GM19043 (cell line): ENCODE results near the gene RAD51B.

Source experiments
- ATAC-seq: cut with Tn5 transposase; IDR thresholded peaks from one replicate; pipeline ENCODE4 v1.9.1; 2021; ENCODE audit warnings: low read depth; ENCODE audit not compliant: unreplicated experiment

The RAD51B gene

DNA sequence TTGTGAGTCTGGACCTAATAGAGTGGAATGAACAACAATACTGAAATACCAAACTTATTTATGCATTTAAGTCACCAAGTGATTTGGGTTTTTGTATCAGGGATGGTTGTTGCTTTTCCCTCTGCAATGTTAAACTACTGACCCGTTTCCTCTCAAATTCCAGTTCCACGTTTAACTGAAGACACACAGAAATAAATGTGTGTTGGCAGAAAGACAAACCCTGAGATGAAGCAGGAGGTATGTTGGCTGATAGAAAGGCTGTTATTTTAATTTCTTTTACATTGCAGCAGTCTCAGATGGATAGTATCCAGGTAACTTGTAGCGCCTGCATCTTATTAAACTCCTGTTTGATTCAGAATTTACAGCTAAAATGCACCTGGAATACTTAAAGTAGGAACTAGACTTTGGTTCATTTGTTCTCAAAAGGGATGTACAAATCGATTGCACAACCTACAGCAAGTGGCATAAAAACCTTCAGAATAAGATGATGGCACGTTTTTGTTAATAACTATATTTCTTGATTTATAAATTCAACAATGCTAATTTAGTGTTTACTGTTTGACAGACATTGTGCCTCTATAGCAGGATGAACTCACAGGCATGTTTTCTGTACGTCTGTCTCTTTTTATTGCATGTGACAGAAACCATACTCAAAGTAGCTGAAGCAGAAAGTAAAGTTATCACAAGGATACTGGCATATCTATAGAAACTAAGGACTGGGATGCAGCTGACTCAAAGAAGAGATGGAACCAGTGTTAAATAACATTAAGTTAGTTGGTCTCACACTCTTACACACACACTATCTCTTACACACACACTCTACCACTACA is 567.6 kb downstream of the RAD51B start:
- no peak for ATAC-seq

DNA sequence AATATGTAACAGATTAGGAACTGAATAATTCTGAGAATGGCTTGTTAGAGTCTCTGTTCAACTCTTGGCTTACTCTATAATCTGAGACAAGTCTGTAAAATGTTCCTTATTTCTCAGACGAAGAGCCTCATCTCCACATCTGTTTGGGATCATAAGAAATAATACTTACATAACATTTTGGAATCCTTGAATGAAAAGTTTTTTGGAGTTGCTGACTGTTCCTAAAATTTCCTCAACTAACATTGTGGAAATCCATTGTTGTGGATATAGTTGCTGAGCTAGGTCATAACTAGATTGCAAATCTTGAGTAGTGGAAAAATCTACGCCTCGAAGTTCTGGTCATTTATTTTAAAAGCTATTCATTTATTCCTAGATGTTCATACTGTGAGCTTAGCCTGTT is 570.4 kb downstream of the RAD51B start:
- no peak for ATAC-seq

DNA sequence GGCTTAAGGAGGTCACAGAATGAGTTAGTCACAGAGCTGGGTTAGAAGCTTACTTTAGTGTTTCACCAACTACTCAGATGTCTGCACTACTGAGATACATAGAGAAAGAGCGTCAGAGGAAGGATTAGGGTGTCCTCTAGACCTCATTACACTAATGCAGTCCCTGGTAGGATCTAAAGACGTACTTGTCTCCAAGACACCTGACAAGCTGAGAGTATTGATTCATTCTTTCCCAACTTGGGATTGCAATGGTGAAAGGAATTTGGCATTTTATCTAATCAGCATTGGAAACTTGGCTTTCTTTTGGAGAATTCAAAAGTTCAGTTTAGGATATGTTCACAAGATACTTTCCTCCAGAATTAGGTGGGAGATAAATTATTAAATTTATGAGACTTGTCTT is 571.2 kb downstream of the RAD51B start:
- no peak for ATAC-seq

DNA sequence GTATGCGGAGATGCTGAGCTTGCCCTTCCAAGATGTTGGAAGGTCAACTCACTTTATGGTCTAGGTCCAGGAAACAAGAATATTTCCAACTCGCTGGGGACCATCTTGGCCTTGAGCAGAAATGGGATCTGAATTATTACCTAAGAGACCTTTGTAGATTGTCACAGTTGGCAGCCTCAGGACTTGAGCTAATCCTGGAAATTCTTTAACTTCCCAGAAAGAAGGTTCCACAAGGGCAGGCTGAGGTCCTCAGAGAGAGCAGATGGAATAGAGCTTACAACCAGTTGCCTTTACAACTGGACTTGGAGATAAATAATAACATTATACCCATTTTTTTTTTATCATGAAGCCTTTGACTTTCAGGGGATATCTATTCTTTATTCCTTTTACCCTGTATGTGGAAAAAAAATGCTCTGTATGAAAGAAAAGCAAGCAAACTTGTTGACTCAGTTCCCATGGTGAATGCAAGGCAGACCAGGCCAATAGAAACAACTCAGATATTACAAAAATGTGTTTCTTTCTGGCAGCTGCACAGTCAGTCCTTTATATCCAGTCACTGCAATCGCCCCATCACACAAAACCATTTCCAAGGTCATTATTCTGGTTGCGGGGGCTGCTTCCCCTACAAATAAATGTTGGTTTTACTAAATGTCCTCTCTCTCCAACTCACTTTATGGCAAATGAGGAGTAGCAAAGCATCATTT is 571.9 kb downstream of the RAD51B start:
- ATAC-seq: no peak

DNA sequence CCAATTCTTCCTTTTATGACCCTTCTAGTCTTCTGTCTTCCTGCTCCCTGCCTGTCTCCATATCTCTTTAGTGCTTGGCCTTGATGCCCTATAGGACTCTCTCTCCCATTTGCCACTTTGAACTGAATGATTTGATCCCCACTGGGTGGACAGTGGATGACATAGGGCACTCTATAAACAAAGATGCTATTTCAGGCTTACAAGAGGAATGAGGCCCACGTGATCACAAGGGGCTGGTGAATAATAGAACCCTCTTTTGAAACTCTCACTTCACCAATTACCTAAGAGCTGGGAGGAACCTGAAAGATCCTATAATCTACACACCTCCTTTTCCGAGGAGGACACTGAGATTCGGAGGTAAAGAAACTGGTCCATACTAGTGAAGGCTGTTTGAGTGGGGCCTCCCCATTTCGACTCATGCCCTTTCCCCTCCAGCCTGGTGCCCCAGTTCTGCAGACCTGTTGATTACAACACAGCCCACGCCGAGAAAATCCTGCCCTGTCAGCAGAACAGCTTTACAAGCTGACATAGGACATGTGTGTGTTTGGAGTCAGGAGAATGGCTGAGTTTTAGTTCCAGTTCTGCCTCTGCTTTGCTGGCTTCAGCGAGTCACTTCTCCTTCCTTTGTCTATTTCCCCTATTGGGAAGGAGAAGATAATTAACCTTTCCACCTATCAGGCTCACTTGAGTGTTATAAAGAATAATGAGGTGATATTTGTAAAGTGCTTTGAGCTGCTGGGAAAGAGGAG is 573.0 kb downstream of the RAD51B start:
- ATAC-seq: no peak

DNA sequence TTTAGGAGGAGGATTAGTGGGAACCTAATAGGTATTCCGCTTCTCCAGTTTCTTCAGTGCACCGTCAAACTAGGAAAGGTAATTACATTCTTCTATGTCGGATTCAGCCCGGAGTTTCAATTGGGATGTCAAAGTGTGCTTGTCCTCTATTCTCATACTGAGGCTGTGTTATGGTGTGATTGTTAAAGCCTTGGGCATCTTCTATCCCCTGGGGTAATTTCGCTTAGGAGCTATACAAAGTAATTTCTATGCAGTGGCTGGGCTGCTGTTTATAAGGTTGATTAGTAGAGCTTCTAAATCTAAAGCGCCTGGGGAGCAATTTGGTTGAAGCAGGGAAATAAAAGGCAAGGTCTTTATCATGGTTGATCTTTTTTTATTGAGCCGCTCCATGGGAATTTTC is 573.7 kb downstream of the RAD51B start:
- ATAC-seq: no peak

DNA sequence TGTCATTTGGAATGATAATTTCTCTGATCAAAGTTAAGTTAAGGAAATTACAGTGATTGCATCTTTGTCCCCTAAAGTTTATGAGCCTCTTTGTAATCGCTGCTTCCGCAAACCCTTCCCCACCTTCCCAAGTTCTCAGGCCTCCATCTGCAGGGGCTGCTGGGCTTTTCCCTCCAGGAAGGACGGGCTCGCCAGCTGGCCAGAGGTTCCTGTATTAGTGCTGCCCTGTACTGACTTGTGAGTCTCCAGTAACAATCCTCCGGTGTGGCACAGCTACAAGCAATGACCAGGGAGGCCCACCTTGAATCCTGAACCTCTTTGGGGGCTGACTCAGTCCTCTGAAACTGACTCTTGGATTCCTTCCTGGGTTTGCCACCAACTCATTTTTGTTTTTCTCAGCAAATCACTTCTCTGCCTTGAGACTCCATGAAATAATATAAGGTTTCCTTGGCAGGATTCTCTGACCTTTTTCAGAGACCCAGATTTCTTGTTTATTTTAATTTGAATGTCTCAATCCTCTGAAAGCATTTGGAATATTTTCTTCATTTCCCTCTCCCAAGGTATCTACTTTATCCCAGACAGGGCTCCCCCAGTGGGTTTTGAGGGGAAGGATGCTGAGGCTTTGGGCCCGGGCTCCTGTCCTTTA is 574.7 kb downstream of the RAD51B start:
- no peak for ATAC-seq

DNA sequence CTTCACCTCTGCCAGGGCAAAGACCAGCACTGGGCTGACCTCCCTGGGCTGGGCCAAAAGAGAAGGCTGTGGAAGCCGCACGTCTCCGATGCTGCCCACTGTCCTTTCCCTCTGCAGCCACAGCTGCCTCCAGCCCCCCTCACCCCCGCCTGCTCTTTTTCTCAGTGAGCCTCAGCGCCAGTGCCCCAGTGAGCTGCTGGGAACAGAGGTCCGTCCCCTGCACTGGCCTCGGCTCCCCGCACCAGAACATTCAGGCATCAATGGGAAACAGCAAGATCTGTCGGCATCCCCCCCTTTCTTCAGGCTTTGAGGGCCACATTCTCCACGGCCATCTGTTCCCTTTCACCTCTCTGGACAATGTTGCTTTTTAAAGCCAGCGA is 575.2 kb downstream of the RAD51B start:
- no peak for ATAC-seq

DNA sequence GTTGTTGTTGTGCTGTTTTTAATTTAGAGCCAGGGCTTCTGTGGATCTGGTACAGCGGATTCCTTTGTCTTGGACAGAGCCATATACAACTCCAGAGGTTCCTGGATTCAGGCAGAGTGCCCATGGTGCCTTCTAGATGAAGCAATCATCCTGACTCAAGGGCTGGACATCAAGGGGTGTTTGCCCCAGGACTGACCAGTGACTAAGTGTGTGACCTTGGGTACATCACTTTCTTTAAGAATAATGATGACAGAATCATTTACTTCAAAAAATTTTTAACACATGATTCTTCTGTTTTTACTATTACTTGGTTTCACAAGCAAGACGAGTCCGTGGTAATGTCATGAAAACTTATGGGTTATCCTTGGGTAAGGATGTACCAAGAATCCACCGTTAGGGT is 576.0 kb downstream of the RAD51B start:
- ATAC-seq: no peak

DNA sequence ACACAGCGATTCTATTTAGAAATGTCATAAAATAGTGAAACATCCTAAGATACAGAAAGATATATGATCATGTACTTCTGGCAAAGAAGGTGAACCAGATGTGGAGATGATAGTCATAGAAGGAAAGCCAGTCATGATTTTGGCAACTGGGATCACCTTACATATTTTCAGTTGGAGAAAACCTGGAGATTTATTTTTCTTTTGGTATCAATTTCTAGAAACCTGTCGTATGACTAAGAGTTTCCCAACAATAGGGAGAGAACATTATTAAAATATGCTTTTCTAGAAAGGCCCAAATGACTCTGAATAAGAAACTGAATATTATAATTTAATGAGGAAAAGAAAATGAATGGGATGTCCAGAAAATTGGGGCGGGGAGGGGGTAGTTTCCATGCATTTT is 576.9 kb downstream of the RAD51B start:
- ATAC-seq: no peak

DNA sequence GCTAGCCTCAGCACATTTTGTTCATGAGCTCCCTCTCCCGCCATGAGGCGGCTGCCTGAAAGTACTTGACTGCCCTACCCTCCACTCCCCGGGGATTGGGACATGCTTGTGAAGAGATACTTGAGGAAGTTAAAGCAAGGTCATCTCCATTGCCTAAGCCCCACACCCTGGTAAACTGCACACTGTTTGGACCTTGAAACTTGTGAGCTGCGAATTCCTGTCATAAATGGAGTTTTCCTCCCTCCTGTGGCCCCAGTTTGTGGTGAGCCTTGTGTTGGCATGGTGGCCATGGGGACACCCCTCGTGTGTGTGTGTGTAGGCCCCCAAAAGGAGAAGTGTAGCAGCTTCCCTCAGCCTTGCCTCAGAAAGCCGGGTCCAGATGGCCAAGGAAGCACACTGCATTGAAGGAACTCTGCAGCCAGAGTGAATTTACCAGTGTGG is 577.8 kb downstream of the RAD51B start:
- ATAC-seq: no peak

DNA sequence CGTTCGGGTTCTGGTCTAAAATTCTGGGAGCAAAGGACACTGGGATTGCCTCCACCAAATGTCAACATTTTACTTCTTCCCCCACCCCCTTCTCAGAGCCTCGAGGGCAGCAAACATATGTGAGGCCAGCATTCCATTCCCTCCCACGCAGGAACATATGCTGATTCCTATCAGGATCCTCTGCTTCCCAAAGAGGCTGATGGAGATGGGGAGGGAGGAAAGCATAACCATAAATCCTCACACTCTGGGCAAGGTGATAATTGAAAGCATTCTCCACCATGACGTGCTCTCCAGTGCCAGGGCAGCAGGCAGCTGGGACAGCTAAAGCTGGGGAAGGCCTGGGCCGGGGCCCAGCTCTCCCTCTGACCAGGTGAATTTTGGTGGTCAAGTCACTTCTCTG is 578.2 kb downstream of the RAD51B start:
- ATAC-seq: no peak

DNA sequence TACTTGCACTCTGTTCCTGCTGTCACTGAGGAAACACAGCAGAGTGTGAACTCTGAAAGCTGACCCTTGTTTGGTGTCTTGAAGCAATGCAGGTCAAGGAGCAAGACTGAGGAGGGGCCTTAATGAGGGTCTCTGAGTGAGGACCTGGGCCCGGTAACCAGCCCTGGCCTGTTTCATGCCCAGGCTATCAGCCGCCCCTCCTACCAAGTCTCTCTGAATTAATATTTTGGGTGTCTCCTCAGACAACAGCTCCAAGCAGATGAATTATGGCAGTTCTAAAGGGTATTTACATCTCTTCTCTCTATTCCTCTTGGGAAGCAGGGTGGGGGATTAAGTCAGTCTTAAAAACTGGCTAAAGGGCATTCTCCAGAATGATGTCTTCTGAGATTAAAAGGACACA is 578.8 kb downstream of the RAD51B start:
- no peak for ATAC-seq

DNA sequence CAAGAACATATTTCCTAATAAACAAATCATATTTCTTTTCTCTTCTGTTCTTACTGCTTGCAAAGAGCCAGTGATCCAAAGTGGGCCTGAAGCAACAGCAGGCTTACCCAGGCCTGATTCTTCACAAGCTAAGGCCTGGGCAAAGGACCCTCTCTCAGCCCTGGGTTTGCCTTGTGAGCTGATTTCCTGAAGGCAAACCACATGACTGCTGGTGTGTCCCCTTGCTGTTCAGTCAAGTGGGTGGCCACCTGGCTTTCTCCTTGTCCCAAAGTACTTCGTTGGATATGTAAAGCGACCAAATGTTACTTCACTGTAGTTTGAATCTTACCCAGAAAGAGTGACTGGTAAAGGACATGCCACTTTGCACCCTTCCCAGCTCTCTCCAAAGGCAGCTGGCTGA is 580.4 kb downstream of the RAD51B start:
- no peak for ATAC-seq

DNA sequence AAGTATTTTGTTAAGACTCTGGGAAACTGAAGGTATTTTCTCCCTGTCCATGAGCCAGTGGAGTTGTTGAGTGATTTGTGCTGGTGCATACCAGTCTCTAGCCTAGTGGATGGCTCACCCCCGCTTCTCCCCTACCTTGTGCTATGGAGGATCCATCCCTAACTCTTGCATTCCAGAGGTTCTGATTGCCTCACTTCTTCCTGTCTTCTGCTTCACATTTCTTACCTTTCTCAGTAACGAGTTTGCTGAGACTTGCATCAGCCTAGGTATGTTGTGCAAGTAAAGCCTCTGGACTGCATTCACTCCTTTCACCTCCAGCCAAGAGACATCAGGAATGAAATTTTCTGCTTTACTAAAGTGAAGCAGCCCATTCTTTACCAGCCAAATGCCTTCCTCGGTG is 581.7 kb downstream of the RAD51B start:
- ATAC-seq: no peak

DNA sequence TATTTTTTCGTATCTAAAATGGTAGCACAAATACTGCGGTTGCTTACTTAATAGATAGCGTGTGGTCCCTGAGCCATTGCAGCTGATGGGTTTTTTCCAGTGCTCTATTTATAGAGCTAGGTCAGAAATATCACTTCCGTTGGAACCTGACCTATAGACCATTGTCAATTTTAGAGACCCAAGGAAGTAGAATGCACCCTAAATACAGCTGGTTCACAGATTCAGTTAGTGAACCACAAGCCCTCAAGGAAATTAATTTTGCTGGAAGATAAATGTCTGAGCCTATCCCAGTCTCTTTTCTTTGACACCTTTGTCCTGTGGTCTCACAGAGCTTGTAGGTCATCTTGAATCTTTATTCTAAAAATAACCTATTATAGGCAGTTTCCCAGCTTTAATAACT is 582.3 kb downstream of the RAD51B start:
- ATAC-seq: peak; percentile 67

DNA sequence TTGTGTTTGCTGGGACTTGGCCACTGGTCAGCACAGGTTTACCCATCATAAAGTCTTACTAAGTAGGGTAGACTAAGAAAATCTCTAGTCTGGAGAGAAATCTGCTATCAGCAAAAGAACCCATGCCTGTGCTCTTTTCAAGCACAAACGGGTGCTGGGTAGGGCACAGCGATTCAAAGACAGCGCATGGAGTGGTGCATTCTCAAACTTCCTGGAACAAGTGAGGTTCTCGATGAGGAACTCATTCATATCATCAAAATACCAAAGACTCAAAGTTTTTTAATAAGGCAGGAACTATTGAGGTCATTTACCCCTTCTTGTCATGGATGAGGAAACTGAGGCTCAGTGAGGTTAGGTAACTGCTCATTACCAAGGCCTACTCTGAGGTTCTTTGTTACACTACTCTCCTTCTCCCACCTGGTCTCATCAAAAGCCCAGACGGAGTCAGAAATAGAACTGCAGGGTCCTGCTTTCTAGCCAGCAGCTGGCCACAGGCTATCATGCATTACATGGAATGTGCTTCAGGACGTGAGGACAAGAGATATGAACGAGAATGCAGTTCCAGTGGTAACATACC is 583.0 kb downstream of the RAD51B start:
- no peak for ATAC-seq

DNA sequence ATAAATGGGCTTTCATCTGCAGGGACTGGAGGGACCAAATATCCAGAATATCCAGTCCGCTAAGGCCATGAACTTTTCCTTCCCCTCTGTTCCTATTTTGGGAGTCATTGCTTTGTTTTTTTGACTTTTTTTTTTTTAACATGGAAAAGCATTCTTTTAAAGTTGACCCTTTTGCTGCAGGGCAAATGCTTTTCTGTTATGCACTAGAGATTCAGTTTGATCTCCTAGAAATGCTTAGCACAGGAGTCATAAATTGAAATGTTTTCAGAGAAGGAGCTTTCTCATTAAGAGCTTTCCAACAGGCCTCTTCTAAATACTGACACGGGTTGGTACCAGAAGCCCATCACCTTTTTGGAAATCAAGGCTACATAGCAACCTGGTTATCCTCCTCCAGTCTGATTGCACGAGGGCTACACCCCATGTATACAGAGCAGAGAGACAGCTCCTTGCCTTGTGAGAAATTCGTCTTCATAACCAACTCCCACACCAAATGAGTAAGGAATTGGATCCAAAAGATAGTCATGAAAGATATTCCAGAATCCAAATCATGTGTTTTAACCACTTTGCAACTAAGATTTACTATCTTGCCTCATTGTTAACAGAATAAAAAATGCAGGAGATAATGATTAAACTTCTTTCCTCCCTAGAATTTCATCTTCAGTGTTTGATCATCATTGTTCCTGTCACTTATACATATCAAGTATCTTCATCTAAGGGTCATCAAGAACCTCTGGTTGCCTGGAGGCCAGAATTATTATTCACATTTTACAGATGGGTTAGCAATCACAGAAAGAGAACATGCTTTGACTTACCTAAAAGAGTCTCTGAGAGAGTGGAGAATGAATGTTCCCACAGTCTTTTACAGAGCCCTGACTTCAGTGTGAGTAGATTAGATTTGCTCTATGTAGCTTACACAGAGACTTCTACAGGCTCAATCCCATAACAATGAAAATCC is 583.9 kb downstream of the RAD51B start:
- no peak for ATAC-seq

DNA sequence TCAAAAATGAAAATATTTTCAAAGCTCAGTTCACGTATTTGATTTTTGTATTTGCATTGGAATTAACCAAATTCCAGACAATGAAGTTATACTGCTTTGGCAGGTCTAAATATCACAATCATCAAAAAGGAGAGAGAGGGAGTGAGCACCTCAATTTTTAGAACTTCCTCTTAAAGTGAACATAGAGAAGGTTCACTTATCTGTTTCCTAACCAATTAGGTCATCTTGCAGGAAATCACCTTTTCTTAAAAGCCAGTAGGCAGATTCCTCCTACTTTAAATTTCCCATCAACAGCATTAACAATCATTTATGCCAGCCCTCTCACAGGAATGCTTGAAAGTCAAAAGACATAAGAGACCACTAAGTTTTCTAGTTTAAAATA is 584.6 kb downstream of the RAD51B start:
- ATAC-seq: no peak
